ENCODE results near the gene TULP3. TPM values are rescaled to one million over a fixed set of nuclear protein-coding genes. Genes with fewer than 3 reads are reported as not detected.

TULP3 gene
- total RNA-seq, 1 donor from 2014 or later, result 30.2 TPM

- H3K36me3 Mint-ChIP-seq (ENCODE audit: low read depth), result peaks cover 3% of the 10 kb centered on the region
- H3K27ac Mint-ChIP-seq (ENCODE audit: unreplicated experiment), result peak overlapping the region; percentile 98
- H3K9me3 Mint-ChIP-seq, result no peaks in the 10 kb centered on the region
- H3K4me3 Mint-ChIP-seq, result peak overlapping the region; percentile 98
- no peaks in the 10 kb centered on the region for H3K27me3 Mint-ChIP-seq (ENCODE audit: low read depth)
- peaks cover 45% of the 10 kb centered on the region for H3K4me1 Mint-ChIP-seq
- TF ChIP-seq CTCF (conservative IDR thresholded peaks at IDR 0.05), result no peak
- DNase-seq (ENCODE audit: low read depth, low spot score), result no peak
Observed at GRCh38 chr12:2877953-2878732, 12.5 kb upstream of the TULP3 start.

DNA sequence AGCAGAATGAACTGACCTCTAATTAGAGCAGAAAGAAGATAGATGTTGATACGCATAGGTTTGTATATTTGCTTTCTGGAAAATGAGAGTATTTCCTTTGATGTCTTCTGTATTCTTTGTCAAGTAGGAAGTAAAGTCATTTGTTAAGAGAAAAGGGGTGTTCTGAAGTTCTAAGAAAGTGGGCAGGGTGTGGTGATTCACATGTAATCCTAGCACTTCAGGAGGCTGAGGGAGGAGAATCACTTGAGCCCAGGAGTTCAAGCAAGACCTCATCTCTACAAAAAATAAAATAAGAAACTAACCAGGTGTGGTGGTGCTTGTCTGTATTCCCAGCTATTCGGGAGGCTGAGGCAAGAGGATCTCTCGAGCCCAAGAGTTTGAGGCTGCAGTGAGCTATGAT, 10.8 kb upstream of the TULP3 start:
- TF ChIP-seq CTCF (conservative IDR thresholded peaks at IDR 0.05), result no peak
- Mint-ChIP-seq H3K4me1 (peaks cover 41% of the 10 kb centered on the region), H3K4me3 (peak overlapping the region; percentile 61), H3K27me3 (ENCODE audit: low read depth) (no peaks in the 10 kb centered on the region), H3K9me3 (no peaks in the 10 kb centered on the region), H3K36me3 (ENCODE audit: low read depth) (peaks cover 7% of the 10 kb centered on the region), H3K27ac (ENCODE audit: unreplicated experiment) (no peak overlapping the region)
- no peak for DNase-seq (ENCODE audit: low read depth, low spot score)

DNA sequence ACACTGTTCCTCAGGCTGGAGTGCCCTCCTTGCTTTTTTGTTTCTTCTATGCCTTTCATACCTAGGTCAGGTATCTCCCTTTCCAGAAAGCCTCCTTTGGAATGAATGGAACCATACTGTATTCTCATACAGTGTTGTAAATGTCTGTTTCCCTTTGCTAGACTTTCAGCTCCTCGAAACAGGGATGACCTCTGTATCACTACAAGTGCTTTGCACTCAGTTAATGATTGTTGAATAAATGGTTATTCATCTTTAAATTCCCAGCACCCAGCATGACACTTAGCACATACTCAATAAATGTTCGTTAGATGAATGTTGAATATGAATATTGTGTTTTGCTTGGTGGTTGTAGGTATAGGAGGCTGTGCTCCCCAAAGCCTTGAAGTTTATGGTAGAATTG, 5.9 kb upstream of the TULP3 start:
- no peak for DNase-seq (ENCODE audit: low read depth, low spot score)
- H3K27me3 Mint-ChIP-seq (ENCODE audit: low read depth), result no peaks in the 10 kb centered on the region
- H3K27ac Mint-ChIP-seq (ENCODE audit: unreplicated experiment), result no peak overlapping the region
- H3K4me3 Mint-ChIP-seq, result peak overlapping the region; percentile 5
- H3K36me3 Mint-ChIP-seq (ENCODE audit: low read depth), result peaks cover 20% of the 10 kb centered on the region
- H3K9me3 Mint-ChIP-seq, result no peaks in the 10 kb centered on the region
- TF ChIP-seq CTCF (conservative IDR thresholded peaks at IDR 0.05), result no peak
- peaks cover 15% of the 10 kb centered on the region for H3K4me1 Mint-ChIP-seq

DNA sequence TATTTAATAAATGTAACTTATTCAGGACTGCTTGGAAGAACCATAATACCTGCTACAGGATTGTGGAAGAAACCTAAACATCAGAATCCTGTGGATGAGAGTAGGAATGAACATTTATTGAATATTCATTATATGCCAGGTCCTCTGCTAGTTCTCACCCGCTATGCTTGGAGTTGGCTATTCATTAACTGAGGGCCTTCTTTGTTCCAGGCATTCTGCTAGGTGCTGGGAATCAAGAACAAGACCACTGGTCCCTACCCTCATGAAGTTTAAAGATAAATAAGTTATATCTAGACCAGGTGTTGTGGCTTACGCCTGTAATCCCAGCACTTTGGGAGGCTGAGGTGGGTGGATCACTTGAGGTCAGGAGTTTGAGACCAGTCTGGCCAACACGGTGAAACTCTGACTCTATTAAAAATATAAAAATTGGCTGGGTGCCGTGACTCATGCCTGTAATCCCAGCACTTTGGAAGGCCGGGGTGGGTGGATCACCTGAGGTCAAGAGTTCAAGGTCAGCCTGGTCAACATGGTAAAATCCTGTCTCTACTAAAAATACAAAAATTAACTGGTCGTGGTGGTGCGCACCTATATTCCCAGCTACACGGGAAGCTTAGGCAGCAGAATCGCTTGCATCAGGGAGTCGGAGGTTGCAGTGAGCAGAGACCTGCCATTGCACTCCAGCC, 3.8 kb upstream of the TULP3 start:
- peaks cover 20% of the 10 kb centered on the region for H3K36me3 Mint-ChIP-seq (ENCODE audit: low read depth)
- no peaks in the 10 kb centered on the region for H3K27me3 Mint-ChIP-seq (ENCODE audit: low read depth)
- H3K27ac Mint-ChIP-seq (ENCODE audit: unreplicated experiment), result no peak overlapping the region
- no peaks in the 10 kb centered on the region for H3K9me3 Mint-ChIP-seq
- peaks cover 29% of the 10 kb centered on the region for H3K4me1 Mint-ChIP-seq
- TF ChIP-seq CTCF (conservative IDR thresholded peaks at IDR 0.05), result no peak
- no peak overlapping the region for H3K4me3 Mint-ChIP-seq
- no peak for DNase-seq (ENCODE audit: low read depth, low spot score)

GRCh38 chr12:2890001-2890387, 697 bp upstream of the TULP3 start:
- H3K9me3 Mint-ChIP-seq, result no peaks in the 10 kb centered on the region
- peaks cover 43% of the 10 kb centered on the region for H3K4me1 Mint-ChIP-seq
- TF ChIP-seq CTCF (conservative IDR thresholded peaks at IDR 0.05), result no peak
- H3K27me3 Mint-ChIP-seq (ENCODE audit: low read depth), result no peaks in the 10 kb centered on the region
- H3K36me3 Mint-ChIP-seq (ENCODE audit: low read depth), result peaks cover 15% of the 10 kb centered on the region
- peak overlapping the region; percentile 94 for H3K4me3 Mint-ChIP-seq
- no peak for DNase-seq (ENCODE audit: low read depth, low spot score)
- peak overlapping the region; percentile 98 for H3K27ac Mint-ChIP-seq (ENCODE audit: unreplicated experiment)
